Astrocyte of the cerebellum (primary cell): ENCODE data around the gene MAML3.

Experiments used
- DNase-seq: peaks from one replicate; pipeline ENCODE4 v3.0.0-alpha.2; 2011; ENCODE audit warnings: low read depth
- H3K4me3 ChIP-seq: 2 replicates; pipeline ENCODE4 v1.5.1; 2011; ENCODE audit warnings: mild to moderate bottlenecking, low read depth, low read length, moderate library complexity
- in situ Hi-C: cut with HindIII; loops from 2 replicates; pipeline ENCODE4 v1.10.0; 2017; ENCODE audit warnings: low sequenced_read_pairs
- TF ChIP-seq, protein P1 (sequence below): IDR thresholded peaks from 2 replicates; pipeline ENCODE4 v1.5.1; 2012; ENCODE audit warnings: low read length, low read depth, moderate library complexity, mild to moderate bottlenecking; ENCODE audit errors: missing control alignments

Gene MAML3

DNA sequence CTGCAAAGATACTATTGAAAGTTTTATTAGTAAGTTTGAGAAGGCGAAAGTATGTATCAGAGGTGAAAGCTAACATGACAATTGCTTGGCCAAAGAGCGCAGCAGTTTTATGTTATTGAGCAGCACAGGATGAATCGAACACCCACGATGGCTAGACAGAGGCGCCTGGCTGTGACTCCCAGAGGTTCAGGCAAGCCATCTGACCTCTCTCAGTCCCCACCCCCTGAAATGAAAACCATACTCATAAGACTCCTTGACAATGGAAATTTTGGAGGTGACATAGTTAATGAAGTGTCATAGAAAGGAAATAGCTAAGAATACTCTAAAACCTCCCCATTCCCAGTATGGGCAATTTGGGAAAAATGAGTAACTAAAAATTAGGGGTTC is 417.7 kb downstream of the MAML3 start:
- in situ Hi-C loops: no loop called here
- TF ChIP-seq, protein P1, sequence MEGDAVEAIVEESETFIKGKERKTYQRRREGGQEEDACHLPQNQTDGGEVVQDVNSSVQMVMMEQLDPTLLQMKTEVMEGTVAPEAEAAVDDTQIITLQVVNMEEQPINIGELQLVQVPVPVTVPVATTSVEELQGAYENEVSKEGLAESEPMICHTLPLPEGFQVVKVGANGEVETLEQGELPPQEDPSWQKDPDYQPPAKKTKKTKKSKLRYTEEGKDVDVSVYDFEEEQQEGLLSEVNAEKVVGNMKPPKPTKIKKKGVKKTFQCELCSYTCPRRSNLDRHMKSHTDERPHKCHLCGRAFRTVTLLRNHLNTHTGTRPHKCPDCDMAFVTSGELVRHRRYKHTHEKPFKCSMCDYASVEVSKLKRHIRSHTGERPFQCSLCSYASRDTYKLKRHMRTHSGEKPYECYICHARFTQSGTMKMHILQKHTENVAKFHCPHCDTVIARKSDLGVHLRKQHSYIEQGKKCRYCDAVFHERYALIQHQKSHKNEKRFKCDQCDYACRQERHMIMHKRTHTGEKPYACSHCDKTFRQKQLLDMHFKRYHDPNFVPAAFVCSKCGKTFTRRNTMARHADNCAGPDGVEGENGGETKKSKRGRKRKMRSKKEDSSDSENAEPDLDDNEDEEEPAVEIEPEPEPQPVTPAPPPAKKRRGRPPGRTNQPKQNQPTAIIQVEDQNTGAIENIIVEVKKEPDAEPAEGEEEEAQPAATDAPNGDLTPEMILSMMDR: no peak
- no peak for DNase-seq
- no peak overlapping the region for H3K4me3 ChIP-seq

DNA sequence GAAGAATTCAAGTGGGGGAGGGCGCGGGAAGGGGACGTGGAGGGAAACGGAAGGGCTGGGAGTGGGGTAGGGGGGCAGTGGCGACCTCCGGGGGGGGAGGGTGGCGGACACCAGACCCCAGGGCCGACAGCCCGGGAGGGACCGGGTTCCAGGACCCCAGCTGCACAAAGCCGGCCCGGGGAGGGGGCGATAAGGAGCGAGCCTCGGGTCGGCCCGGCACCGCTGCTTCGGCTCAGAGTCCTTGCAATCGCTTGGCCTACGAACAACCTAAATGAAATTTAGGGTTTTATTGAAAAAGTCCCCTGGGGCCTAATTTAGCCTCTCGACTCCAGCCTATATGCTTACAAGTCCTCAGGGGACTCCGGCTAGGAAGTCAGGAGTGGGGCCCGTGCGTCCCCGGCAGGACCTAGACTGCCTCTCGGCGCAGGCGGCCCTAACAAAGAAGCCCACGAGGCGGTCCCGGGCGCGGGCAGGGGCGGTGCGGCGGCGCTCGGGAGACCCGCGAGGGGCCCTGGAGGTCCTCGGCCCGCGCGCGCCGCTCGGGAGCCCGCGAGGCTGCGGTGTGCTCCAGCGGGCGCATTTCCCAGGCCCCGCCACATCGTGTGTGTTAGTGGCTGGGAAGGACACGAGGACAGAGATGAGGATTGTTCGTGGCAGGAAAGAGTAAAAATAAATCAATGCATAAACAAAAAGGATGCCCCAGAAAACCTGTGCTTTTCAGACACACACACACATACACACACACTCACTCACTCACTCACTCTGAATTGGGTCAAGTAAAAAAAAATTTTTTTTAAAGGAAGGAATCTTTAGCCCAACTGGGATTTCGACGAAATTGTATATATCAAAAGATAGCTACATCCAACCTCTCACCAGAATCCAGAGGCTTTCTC is 418.4 kb downstream of the MAML3 start:
- in situ Hi-C loops: no loop called here
- TF ChIP-seq, protein P1: no peak
- H3K4me3 ChIP-seq: peak overlapping the region; percentile 43
- no peak for DNase-seq

DNA sequence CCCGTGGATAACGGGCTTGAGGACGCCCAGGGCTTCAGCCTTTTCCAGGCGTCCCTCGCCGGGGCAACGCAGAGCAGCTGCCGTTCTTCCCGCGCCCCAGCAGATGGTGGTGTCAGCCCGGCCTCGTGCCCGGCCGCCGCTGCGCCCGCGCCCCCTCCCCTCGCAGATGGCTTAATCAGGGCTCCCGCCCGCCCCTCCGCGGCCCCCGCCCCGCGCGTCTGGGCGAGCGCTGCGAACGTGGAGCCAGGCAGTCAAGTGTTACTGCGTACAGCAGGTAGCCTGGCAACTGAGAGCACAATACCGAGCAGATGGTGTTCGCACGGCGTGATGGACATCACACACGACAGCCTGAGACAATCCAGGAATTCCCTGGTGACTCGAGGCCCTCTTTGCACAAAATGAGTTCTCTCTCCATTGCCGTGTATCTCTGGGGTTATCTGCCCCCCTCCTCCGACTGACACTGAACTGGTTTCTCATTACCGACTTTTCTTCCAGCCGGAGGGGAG is 419.1 kb downstream of the MAML3 start:
- in situ Hi-C loops: no loop called here
- peak; percentile 41 for DNase-seq
- TF ChIP-seq, protein P1: peak; percentile 72

DNA sequence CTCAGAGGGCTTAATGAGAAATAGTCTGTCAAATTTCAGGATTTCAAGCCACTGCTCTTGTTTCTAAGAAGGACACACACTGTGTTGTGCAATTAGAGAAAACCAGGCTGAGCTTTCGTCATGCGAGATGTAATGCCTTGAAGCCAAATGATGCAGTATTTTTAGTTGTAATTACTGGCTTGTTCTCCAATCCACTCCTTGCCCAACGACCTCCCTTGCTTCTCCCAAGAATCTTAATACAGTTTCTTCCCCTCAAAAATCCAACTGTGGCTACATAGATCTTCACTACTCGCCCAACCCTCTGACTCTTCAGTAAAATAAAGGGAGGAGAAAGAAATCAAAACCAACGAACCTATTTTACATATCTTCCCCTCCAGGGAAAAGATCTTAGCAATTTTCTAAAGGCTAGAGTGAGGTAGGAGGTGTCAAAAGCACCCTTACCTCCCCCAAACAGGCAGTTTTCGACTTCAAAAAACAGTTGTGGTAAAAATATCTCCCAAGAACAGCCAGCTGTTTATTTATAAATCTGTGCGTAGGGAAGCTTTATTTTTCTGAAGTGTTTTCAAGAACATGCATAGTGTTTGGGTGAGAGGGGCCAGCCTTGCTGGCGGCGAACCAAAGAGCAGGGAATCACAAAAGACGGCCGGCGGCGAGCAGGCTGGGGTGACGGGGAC is 419.6 kb downstream of the MAML3 start:
- peak overlapping the region; percentile 43 for H3K4me3 ChIP-seq
- in situ Hi-C loops: no loop called here
- DNase-seq: no peak
- TF ChIP-seq, protein P1: no peak

More for the DNA sequence above, 419.1 kb downstream of the MAML3 start:
- H3K4me3 ChIP-seq: peak overlapping the region; percentile 43

DNA sequence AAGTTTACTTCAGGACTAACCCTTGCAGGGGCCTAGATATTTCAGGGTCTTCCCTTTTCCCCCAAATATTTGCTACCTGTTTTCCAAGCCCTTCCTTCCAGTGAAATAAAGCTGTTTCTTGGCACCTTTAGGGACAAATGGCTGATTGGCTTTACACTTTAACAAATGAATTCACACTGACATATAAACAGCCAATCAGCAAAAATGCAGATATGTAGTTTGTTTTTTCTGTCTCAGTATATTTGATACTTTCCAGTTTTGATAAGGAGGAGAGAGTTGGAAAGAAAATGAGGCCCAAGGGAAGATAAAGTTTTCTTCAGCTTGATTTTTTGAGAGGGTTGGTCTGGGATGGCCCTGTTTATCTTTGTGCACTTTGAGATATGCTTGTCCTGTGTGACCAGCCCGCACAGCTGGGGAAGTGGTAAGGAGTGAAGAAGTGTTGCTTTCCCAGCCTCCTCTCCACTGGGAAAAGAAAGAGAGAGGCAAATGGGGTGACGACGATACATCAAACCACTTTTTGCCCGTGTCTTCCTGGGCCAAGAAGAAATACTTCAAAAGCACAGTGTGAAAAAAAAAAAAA is 420.9 kb downstream of the MAML3 start:
- H3K4me3 ChIP-seq: no peak overlapping the region
- DNase-seq: no peak
- TF ChIP-seq, protein P1: no peak
- in situ Hi-C loops: no loop called here

DNA sequence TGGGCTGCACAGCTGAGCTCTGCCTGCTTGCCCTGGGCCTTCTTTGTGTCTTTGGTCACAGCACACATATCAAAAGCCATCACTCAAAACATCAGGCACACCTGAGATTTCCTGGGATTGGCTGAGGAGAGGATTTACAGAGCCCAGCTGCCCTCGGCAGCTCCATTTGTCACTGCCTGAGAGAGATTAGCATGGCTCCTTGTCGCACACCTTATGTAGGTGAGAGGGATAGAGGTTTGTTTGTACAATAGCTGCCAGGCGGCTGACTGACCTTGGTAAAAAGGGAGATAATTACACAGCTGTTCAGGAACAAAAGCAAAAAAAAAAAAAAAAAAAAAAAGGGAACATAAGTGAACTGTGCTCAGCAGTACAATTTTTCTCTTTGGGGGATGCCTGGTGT is 425.1 kb downstream of the MAML3 start:
- no peak for DNase-seq
- in situ Hi-C loops: no loop called here
- TF ChIP-seq, protein P1: no peak
- no peak overlapping the region for H3K4me3 ChIP-seq
